ENCODE measurements around the gene BBS7. TPM values are rescaled to one million over a fixed set of nuclear protein-coding genes. Genes with fewer than 3 reads are reported as not detected.

The BBS7 gene
- total and polyA plus RNA-seq, 9 of the 15 experiments (the other 6 are each of a cell fraction or from before 2014, with no cell fraction given): 13.4 to 25.8 (median 16.4) TPM

DNA sequence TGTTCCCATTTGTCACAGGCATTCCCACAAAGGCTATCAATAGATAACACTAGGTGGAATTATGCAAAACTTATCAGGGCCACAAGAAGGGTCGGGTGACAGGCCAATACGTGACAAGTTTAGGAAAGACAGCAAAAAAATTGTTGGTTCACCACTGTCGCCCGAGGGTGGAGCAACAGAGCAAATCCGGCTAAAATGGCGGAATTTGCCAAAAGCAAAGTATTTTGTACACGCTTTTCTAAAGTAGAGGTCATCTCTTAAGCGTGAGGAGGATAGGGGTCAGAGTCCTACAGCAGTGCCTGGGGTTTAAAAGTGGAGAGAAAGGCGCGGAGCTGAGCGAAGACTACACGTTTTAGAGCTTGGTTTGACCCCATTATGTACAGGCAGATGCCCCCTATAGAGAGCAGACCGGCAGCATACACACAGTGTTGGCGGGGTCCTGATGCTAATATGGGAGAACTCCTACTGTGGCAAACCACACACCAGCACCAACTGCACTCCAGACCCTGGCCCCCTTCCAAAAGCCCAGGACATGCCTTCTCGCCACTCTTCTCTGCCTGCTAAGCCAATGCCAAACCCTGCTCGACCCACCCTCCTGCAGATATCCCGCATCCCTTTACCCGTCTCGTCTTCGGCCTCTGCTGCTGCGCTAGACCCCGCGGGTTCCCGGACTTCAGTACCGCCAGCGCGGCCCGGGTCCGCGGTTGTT, 47.3 kb downstream of the BBS7 start (continued):
- TF ChIP-seq, protein P1, sequence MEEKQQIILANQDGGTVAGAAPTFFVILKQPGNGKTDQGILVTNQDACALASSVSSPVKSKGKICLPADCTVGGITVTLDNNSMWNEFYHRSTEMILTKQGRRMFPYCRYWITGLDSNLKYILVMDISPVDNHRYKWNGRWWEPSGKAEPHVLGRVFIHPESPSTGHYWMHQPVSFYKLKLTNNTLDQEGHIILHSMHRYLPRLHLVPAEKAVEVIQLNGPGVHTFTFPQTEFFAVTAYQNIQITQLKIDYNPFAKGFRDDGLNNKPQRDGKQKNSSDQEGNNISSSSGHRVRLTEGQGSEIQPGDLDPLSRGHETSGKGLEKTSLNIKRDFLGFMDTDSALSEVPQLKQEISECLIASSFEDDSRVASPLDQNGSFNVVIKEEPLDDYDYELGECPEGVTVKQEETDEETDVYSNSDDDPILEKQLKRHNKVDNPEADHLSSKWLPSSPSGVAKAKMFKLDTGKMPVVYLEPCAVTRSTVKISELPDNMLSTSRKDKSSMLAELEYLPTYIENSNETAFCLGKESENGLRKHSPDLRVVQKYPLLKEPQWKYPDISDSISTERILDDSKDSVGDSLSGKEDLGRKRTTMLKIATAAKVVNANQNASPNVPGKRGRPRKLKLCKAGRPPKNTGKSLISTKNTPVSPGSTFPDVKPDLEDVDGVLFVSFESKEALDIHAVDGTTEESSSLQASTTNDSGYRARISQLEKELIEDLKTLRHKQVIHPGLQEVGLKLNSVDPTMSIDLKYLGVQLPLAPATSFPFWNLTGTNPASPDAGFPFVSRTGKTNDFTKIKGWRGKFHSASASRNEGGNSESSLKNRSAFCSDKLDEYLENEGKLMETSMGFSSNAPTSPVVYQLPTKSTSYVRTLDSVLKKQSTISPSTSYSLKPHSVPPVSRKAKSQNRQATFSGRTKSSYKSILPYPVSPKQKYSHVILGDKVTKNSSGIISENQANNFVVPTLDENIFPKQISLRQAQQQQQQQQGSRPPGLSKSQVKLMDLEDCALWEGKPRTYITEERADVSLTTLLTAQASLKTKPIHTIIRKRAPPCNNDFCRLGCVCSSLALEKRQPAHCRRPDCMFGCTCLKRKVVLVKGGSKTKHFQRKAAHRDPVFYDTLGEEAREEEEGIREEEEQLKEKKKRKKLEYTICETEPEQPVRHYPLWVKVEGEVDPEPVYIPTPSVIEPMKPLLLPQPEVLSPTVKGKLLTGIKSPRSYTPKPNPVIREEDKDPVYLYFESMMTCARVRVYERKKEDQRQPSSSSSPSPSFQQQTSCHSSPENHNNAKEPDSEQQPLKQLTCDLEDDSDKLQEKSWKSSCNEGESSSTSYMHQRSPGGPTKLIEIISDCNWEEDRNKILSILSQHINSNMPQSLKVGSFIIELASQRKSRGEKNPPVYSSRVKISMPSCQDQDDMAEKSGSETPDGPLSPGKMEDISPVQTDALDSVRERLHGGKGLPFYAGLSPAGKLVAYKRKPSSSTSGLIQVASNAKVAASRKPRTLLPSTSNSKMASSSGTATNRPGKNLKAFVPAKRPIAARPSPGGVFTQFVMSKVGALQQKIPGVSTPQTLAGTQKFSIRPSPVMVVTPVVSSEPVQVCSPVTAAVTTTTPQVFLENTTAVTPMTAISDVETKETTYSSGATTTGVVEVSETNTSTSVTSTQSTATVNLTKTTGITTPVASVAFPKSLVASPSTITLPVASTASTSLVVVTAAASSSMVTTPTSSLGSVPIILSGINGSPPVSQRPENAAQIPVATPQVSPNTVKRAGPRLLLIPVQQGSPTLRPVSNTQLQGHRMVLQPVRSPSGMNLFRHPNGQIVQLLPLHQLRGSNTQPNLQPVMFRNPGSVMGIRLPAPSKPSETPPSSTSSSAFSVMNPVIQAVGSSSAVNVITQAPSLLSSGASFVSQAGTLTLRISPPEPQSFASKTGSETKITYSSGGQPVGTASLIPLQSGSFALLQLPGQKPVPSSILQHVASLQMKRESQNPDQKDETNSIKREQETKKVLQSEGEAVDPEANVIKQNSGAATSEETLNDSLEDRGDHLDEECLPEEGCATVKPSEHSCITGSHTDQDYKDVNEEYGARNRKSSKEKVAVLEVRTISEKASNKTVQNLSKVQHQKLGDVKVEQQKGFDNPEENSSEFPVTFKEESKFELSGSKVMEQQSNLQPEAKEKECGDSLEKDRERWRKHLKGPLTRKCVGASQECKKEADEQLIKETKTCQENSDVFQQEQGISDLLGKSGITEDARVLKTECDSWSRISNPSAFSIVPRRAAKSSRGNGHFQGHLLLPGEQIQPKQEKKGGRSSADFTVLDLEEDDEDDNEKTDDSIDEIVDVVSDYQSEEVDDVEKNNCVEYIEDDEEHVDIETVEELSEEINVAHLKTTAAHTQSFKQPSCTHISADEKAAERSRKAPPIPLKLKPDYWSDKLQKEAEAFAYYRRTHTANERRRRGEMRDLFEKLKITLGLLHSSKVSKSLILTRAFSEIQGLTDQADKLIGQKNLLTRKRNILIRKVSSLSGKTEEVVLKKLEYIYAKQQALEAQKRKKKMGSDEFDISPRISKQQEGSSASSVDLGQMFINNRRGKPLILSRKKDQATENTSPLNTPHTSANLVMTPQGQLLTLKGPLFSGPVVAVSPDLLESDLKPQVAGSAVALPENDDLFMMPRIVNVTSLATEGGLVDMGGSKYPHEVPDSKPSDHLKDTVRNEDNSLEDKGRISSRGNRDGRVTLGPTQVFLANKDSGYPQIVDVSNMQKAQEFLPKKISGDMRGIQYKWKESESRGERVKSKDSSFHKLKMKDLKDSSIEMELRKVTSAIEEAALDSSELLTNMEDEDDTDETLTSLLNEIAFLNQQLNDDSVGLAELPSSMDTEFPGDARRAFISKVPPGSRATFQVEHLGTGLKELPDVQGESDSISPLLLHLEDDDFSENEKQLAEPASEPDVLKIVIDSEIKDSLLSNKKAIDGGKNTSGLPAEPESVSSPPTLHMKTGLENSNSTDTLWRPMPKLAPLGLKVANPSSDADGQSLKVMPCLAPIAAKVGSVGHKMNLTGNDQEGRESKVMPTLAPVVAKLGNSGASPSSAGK (IDR thresholded peaks at IDR 0.05): no peak
- TF ChIP-seq HDAC3 (IDR thresholded peaks at IDR 0.05; ENCODE audit: borderline replicate concordance, partially characterized antibody): no peak
- TF ChIP-seq, protein P2, sequence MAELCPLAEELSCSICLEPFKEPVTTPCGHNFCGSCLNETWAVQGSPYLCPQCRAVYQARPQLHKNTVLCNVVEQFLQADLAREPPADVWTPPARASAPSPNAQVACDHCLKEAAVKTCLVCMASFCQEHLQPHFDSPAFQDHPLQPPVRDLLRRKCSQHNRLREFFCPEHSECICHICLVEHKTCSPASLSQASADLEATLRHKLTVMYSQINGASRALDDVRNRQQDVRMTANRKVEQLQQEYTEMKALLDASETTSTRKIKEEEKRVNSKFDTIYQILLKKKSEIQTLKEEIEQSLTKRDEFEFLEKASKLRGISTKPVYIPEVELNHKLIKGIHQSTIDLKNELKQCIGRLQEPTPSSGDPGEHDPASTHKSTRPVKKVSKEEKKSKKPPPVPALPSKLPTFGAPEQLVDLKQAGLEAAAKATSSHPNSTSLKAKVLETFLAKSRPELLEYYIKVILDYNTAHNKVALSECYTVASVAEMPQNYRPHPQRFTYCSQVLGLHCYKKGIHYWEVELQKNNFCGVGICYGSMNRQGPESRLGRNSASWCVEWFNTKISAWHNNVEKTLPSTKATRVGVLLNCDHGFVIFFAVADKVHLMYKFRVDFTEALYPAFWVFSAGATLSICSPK (IDR thresholded peaks at IDR 0.05; ENCODE audit: borderline replicate concordance): no peak
- TF ChIP-seq TEAD4 (IDR thresholded peaks at IDR 0.05; ENCODE audit: low read length): peak; percentile 48
- TF ChIP-seq TEAD4 (CRISPR knock-in tag; IDR thresholded peaks at IDR 0.05; ENCODE audit: borderline replicate concordance): no peak
- TF ChIP-seq, protein P3, sequence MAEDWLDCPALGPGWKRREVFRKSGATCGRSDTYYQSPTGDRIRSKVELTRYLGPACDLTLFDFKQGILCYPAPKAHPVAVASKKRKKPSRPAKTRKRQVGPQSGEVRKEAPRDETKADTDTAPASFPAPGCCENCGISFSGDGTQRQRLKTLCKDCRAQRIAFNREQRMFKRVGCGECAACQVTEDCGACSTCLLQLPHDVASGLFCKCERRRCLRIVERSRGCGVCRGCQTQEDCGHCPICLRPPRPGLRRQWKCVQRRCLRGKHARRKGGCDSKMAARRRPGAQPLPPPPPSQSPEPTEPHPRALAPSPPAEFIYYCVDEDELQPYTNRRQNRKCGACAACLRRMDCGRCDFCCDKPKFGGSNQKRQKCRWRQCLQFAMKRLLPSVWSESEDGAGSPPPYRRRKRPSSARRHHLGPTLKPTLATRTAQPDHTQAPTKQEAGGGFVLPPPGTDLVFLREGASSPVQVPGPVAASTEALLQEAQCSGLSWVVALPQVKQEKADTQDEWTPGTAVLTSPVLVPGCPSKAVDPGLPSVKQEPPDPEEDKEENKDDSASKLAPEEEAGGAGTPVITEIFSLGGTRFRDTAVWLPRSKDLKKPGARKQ (CRISPR knock-in tag; IDR thresholded peaks at IDR 0.05): no peak
- TF ChIP-seq TAF1 (IDR thresholded peaks at IDR 0.05; ENCODE audit: control insufficient read depth, extremely low read depth, insufficient read depth, low read length, severe bottlenecking): peak; percentile 36
- no peak for TF ChIP-seq PHB (CRISPR knock-in tag; IDR thresholded peaks at IDR 0.05)
- TF ChIP-seq, protein P4, sequence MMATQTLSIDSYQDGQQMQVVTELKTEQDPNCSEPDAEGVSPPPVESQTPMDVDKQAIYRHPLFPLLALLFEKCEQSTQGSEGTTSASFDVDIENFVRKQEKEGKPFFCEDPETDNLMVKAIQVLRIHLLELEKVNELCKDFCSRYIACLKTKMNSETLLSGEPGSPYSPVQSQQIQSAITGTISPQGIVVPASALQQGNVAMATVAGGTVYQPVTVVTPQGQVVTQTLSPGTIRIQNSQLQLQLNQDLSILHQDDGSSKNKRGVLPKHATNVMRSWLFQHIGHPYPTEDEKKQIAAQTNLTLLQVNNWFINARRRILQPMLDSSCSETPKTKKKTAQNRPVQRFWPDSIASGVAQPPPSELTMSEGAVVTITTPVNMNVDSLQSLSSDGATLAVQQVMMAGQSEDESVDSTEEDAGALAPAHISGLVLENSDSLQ (IDR thresholded peaks at IDR 0.05): peak; percentile 76
- TF ChIP-seq NCOA2 (IDR thresholded peaks at IDR 0.05; ENCODE audit: partially characterized antibody in 2 of 2): no peak
